Suprapubic skin (tissue), 4 donors: ENCODE results near the gene WDR27. TPM values are rescaled to one million over a fixed set of nuclear protein-coding genes. Genes with fewer than 3 reads are reported as not detected.

ENCODE experiments used
- total RNA-seq, 4 donors: library from RNA; depleted of rRNA; stranded (reverse); fragments of >200 nt; gene quantifications; one replicate each; pipeline ENCODE4 v1.1.0, GENCODE V29; 2016

WDR27 gene
- total RNA-seq, 4 donors from 2014 or later, result 17.3 to 59.4 (median 26.6) TPM

Other genes with a start within 250 kb of the WDR27 start
- 10 to 100 TPM; 19.4 to 23.1 (median 20.1) TPM for gene C6orf120, start 97 bp upstream of the WDR27 start, total RNA-seq
- 10 to 100 TPM; 41.5 to 93.1 (median 47.8) TPM for gene PHF10, start 22.5 kb upstream of the WDR27 start, total RNA-seq
- 1 to 10 TPM; 1.3 to 4.0 (median 2.2) TPM for gene DYNLT2, start 49.5 kb upstream of the WDR27 start, total RNA-seq
- gene ERMARD, start 49.6 kb upstream of the WDR27 start, total RNA-seq, result 10 to 100 TPM; 14.6 to 49.1 (median 20.4) TPM